Measurements from ENCODE around the gene BCL11A.

BCL11A gene

DNA sequence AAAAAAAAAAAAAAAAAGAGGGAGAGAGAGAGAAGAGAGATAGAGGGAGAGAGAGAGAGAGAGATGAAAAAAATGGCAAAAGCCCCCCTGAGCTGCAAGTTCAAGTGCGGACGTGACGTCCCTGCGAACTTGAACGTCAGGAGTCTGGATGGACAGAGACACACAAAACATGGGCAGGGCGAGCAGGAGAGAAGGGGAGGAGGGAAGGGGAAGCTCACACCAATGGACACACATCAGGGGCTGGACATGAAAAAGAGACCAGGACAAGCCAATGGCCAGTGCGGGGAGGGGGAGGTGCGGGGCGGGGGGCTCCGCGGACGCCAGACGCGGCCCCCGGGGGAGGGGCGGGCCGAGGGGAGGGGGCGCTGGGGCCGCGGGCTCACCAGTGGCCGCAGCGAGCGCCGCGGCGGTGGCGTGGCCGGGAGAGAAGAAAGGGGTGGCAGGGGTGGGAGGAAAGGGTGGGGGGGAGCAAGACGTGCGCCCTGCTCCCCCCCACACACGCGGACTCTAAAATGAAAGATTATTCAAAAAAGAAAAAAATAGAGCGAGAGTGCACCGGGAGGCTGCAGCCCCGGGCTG is at the start of gene BCL11A:
Gene BCL11A (minus strand): TSS at position 160 of the 579 bp plus-strand sequence. CDS start 384 bp downstream, outside the sequence.
- no peak for DNase-seq

DNA sequence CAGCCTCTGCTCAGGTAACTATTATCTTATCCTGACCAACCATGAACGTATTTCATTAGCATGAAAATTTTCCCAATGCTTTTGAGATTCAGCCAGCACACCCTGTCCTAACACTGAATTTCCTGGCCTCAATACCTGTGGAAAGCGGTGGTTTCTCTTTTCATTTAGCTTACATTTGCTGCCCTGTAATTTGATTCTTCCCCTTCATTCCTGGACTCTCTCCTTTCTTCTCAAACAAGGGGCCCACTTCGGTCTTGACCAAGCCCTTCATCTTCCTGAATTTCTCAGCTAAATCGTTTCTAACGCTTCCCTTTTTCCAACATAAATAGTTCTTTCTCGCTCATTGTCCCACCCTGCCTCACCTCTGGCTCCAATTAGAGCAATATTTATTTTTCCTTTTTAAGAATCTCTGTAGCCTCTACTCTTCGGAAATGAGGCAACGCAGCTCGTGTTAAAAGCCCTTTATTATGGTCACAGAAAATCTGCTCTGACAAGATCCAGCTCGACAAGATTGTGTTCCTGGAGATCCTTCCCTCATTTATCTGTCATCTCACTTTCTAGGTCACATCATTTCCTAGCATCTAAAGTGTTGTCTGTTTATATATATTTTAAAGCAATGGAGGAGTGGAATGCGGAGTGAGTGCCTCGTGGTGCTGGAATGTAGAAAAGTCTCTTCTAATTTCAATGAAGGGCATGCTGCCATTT is 49.5 kb upstream of the BCL11A start:
- no peak for DNase-seq

DNA sequence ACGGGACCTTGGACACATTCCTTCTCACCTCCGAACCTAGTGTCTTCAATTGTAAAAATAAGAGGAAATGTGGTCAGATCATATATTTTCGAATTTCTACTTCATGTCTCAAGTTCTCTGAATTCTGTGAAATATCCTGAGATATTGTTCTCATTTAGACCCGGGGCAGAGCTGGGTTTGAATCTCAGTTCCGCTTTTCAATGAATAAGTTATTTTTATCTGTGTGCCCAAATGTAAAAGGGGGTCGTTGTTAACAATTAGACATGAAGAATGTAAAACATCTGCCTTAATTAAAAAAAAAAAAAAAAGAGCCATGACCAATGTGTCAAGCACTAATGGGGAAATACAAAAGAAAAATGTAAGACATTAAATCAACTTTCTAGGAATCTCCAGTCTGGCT is 48.9 kb upstream of the BCL11A start:
- no peak for DNase-seq

DNA sequence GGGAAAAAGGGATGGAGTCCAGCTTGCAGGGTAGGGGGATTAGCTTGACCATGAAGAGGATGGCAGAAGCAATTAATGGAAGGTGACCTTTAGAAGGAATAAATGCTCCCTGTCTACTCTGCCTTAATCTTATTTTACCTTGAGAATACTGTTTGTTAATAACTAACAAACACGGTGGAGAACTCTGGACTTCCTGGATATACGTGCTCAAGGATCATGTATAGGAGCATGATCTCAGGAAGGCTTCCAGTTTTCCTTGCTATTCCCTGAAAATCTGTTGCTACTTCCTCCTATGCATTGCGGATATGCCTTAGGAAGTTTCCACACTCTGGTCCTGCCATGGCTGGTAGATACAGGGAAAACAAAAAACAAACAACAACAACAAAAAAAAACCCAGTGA is 44.8 kb upstream of the BCL11A start:
- DNase-seq: no peak

DNA sequence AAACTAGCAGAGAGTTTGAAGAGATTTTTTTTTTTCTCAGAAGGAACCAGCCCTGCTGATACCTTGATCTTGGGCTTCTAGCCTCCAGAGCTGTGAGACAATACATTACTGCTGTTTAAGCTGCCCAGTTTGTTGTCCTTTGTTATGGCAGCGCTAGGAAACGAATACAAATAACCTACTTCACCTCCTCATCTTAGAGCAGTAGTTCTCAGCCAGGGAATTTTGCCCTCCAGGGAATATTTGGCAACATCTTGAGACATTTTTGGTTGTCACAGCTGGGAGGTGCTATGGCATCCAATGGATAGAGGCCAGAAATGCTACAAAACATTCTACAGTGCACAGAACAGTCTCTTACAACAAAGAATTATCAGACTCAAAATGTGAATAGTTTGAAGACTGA is 43.9 kb upstream of the BCL11A start:
- no peak for DNase-seq

DNA sequence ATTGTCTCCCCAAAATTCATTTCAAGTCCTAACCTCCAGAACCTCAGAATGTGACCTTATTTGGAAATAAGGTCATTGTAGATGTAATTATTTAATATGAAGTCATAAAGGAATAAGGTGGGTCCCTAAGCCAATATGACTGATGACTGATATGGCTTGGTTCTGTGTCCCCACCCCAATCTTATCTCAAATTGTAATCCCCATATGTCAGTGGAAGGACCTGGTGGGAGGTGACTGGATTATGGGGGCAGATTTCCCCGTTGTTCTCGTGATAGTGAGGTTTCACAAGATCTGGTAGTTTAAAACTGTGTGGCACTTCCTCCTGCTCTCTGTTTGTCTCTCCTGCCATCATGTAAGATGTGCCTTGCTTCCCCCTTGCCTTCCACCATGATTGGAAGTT is 43.0 kb upstream of the BCL11A start:
- no peak for DNase-seq

DNA sequence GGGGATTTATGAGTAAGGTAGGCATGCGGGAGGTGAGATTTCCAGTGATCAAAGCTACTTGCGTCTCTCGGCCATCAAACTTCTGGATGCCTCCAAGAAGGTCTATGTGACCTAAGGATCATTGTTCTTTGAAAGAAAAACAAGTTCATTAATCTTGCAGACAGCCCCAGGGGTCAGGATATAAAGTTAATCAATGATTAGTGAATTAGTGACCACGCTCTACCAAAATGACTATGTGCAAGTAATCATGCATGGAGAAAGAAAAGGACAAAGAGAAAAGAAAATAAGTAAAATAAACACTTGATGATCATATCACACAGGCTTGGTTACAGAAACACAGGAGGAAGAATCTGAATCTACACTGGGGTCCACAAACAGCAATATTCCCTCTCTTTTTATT is 42.5 kb upstream of the BCL11A start:
- DNase-seq: no peak

DNA sequence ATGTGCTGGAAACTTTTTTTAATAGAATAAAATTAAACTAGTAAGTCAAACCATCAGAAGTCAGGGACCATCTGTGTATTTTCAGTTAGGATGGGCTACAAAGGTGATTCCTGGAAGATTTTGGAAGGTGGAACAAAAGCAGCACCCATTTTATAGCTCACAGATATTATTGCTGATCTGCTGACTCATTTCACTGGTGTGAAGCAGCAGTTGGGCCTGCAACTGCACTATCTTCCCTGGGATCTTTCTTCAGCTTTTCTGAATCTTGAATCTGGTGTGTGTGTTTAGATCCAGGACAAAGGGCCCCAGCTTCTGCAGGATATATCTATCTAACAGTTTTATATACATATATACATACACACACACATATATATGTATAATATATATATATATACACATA is 35.6 kb upstream of the BCL11A start:
- DNase-seq: no peak

DNA sequence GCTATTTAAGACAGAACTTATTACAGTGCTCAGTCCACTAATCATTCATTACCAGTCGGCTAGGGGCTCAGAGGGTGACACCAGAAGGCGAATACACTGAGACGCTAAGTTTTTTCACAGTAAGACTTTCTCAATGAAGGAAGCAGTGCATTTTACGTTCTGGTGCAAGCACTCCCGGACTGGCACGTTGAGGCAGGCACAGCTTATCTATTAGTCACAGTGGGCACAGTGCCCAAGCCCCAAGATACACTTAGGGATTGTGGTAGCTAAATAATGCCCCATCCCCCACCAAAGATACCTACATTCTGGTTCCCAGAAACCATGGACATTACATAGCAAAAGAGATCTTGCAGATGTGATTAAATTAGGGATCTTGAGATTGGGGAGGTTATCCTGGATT is 32.6 kb upstream of the BCL11A start:
- DNase-seq: no peak

DNA sequence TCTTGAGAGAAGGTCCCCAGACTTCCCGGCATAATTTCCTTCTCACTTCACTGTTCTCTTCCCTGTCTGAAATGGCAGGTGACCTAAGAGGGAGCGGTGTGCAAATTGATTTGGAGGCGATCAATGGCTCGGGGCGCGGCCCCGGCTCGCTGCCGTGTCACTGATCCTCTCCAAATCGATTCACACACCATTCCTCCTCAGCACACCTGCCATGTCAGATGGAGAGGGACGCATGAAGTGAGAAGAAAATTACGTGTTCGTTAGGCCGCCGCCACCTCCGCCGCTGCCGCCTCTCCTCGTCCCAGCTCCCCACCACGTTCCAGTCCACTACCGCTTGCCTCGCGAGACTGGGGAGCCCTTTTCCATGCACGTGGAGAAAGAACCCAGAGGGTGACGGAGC is 31.8 kb upstream of the BCL11A start:
- no peak for DNase-seq

DNA sequence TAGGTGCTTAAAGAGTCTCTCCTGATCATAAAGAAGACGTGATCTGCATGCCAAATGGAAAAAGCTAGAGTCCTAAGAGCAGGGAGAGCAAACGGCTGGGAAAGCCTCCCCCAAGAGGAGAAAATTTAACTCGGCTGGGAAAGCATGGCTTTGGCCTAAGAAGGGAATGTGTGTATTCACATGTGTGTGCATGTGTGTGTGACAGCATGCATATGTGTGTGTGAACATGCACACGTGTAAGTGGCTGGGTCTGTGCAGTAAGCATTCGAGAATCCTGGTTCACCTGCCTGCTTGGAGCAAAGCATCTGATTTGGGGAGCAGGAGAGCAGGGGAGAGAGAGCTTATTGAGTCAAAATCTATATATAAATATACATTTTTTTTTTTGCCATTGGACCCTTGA is 30.1 kb upstream of the BCL11A start:
- no peak for DNase-seq

DNA sequence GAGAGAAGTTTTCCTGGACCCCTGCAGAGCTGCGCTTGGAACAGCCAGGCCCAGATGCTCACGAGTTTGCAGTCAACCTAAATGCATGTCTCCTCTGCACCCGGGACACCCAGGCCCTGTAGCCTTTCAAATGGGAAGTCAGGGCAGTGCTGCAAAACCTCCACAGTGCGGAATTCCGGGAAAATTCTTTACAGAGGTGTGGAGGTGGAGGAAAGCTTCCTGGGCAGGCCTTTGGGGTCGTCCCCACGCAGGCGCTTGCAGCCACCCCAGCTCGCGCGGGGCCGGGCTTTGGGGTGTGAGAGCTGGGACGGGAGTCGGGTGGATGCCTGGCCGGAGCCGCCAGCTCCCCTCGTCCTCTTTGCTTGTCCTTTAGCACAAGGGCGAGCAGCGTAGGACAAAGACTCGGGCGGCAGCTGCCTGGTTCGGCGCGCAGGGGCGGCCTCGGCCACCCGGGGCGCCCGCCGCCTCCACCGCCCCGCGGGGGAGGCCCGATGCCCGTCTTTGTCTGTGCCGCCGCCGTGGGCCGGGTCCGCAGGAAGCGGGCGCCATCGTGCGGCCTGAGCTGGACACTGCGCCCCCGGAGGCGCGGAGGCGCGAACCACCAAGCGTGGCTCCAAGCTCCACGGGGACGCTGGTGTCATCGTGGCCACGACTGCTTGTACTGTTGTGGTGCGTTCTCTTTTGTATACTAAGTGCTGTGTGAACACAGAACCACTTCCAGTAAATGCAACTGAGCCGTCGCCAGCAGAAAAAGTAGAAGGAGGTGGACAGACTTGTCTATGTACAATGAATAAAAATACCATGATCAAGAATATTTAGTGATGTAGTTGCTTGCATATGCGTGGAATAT is 28.2 kb upstream of the BCL11A start:
- DNase-seq: peak; percentile 59

DNA sequence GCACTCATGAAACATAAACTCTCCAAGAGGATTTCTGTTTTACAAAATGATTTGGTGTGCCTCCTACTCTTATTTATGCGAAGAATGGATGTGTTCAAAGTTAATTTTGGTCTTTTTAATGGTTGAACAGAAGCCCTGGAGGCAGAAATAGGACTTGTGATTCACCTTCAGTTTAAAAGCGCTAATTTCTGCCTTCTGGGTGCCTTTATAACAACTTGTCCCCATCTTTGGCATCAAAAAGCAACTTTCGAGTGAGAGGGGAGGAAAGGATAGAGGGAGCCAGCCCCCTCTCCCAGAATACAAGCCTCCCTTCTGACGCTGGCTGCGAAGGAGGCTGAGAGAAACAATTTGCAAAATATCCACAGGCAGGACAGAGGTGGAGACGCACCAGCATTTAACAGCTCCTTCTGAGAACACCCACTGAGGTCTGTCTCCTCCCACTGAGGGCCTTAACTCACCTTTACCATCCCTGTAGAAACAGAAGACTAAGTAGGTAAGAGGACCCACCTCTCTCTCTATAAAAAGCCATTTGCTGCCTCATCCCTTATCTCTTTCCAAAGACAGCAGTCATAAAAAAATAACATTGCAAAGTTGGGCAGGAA is 24.3 kb upstream of the BCL11A start:
- DNase-seq: no peak

DNA sequence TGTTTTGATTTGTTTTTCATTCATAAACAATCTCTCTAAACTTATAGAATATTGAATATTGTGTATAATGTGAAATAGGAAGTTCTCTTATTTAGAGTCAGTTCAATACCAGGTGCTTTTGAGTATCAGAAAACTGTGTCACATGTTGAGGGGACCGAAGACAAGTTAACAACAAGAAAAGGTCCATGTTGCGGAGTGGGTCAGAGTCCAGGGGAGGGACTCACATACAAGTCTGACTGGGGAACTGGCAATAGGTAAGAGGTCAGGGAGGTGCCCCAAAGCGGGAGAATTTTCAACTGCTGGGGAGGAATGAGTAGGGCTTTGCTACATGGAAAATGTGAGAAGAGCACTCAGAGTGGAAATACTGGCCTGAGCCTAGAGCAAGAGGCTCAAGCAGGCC is 19.8 kb upstream of the BCL11A start:
- no peak for DNase-seq

DNA sequence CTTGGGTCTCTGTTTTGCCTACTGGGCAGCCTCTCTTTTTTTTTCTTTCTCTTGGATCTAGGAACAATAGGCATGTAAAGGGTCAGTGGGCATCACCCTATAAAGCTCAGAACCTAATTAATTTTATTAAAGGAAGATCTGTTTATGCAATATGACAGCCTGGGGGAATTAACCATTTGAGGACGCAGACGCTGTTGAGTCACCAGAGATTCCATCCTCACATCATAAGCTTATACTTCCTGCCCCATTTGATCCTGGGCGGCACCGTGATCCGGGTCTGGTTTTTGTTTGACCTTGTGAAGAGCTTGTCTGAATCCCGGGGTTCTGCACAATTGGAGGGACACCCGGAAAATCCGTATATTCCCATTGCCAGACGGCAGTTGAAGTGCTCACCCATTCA is 16.8 kb upstream of the BCL11A start:
- no peak for DNase-seq

DNA sequence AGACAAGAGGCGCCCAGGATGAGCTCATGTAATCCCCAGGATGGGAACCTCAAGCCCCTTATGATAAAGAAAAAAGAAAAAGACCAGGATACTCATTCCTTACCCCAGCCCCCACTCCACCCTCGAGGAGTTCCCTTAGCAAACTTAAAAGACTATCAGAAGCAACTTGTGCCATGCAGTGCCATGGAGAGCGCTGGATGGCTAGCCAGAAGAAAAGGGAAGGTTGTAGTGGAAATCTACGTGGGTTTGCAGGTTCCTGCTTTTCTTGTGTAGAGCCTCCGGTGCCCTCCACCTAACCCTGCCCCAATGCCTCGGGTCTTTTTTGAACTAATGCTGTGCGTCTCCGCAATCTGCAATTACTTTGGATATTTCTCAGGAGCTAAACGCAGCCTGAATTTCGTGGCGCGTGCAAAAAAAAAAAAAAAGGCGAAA is 16.2 kb upstream of the BCL11A start:
- DNase-seq: no peak

DNA sequence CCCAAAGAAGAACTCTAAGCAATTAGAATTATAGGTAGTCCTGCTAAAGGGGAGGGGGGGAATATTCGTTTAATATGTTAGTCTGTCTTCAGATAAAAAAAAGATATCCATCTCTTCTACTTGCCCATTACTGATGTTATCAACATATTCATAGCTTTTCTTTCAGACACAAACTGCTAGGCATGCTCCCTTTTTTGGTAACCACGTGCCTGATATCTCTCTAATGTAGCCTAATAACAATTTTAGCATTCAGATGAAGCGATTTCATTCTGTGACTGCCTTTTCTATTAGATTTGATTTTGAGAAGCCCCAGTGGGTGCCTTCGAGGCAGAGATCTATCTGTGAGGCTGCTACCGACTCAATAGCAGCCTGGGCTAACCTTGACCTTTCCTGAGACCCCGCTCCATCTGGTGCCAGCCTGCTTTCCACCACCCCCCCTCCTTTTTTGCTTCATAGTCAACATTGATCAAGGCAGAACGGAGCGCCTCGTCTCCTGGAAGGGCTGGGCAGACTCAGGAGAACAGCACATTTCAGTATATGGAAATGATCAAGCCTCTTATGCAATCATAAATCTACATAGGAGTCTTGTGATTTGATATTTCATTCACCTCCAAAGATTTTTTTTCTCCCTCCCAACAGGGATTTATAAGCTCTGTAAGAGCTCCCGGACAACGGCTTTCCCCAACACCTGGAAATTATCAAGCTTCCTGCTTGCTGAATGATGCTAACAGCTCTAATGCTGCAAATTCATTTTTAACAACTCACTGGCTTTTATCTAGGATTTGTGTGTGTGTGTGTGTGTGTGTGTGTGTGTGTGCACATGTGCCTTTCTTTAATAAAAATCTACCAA is 14.7 kb upstream of the BCL11A start:
- no peak for DNase-seq

DNA sequence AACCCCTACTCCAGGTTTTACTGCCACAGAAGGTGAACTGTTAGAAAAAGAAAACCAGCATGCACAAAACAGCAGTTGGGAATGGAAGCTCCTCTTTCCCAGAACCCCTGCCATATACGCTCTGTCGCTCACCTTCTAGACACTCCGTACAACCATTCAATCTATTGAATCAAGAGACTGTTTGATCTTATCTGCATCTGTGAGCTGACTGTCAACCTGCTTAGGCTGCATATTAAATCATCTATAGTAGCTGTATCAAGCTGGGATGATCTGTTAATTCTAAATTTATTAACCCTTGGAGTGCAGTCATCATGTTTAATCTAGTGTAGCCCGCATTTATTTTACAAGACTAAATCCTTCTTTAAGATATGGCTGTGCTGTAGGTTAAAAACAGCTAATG is 13.6 kb upstream of the BCL11A start:
- DNase-seq: no peak

DNA sequence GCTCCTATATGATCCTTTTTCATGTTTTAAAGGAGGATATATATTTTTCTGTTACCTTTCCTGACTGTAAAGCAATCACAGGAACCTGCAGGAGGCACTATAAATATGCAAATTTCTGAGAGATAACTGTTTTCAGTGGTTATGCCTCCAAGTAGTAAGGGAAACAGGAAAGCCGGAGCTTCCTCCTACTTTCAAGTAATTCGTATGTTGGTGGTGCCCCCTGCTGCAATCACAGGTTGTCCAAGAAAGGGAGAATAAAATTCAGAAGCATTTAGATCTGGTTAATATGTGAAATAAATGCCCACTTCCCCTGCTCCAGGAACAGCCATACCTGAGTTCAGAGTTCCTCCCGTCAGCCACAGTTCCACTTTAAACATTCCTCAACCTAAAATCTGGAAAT is 12.0 kb upstream of the BCL11A start:
- DNase-seq: no peak

DNA sequence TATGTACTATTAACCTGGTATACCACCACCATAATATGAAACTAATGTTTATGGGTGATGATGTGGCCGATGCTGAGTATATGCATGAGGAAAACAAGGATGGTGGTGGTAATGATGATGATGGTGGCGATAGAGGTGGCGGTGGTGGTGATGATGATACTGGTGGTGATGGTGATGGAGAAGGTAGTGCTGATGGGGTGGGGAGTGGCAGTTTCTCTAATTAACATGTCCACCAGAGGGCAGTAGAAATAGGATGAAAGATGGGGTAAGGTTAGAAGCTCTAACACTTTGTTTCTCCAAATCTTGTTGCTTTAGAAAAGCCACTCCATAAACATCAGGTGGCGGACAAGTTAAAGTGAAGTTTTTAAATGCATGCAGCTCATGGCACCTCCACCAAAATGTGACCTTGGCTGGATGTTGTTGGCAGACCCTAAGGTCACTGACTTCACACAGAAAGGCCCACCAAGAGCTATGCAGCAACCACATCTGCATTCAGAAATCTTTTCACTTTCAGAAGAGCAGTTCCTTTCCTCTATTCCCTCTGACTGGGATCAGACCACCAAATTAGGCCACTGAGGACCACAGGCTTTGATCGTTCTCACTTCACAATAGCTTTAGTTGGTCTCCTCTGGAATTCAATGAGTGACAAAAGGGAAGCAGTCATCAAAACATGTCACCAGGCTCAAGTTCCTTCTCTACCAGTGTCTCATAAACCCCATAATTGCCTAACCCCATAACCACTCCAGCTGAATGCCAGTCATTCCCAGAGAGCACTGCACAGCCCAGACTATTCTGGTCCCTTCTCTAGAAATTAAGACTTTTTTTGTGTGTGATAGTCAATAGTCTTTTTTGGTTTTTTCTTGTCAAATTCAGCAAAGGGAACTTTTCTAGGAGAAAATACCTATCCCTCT is 7.5 kb upstream of the BCL11A start:
- DNase-seq: no peak

DNA sequence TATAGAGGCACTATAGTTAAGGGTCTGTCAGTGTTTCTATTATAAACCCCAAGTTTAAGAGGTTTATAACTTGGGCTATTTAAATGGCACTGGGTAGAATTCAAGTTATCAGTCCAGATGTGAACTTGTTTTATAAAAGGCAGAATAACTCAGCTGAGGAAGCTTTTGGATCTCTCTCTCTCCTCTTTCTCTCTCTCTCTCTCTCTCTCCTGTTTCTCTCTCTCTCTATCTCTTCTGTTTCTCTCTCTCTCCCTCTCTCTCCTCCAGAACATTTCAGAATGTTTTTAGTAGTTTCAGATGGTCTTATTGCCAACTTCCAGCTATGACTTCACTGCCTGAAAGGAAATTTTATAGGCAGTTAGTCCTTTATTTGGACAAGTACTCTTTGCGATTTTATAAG is 6.4 kb upstream of the BCL11A start:
- no peak for DNase-seq

DNA sequence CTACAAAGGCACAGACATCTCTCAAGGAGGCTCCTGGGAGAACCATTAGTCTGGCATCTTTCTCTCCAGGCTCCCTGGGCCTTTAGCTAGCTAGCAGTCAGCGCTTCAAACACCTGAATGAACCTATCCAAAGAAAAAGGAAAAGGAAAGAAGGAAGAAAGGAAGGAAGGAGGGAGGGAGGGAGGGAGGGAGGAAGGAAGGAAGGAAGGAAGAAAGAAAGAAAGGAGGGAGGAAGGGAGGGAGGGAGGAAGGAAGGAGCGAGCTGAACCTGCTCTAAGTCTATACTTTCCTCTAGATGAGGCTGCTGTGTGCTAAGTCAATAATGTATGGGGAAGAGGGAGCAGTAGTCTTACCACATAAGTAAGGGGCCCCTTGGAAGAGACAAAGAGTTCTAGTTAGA is 5.1 kb upstream of the BCL11A start:
- no peak for DNase-seq

All from activated naive CD4-positive, alpha-beta T cell treated with Interleukin-2 at 50 U/mL for 16 hours (primary cell).